Nephron (organoid): ENCODE measurements around the gene LRRC4C.

Source experiments
- H3K27ac Mint-ChIP-seq, 3 experiments: 2 replicates each; pipeline ENCODE4 v1.8.0; 2020; ENCODE audit warnings: mixed read lengths in 3 of 3, mild to moderate bottlenecking in 2 of 3, moderate library complexity in 1 of 3
- H3K27me3 Mint-ChIP-seq: 2 replicates; pipeline ENCODE4 v1.8.0; 2021; ENCODE audit warnings: low read depth, mild to moderate bottlenecking, moderate library complexity, mixed read lengths
- H3K36me3 Mint-ChIP-seq: 2 replicates; pipeline ENCODE4 v1.8.0; 2020; ENCODE audit warnings: low read depth, mixed read lengths
- H3K4me1 Mint-ChIP-seq: 2 replicates; pipeline ENCODE4 v1.8.0; 2020; ENCODE audit warnings: mixed read lengths
- H3K4me3 Mint-ChIP-seq, 3 experiments: 2 replicates each; pipeline ENCODE4 v1.8.0; 2020; ENCODE audit warnings: mild to moderate bottlenecking in 3 of 3, mixed read lengths in 3 of 3, moderate library complexity in 2 of 3
- H3K9me3 Mint-ChIP-seq: 2 replicates; pipeline ENCODE4 v1.8.0; 2020; ENCODE audit warnings: mixed read lengths
- CTCF ChIP-seq, 3 experiments: fragments of 200-600 bp; sonication (generic); IDR thresholded peaks; one replicate each; pipeline ENCODE4 v1.5.0; 2021; ENCODE audit warnings: antibody characterized with exemption in 3 of 3; ENCODE audit not compliant: unreplicated experiment in 3 of 3

Gene LRRC4C

GRCh38 chr11:41383768-41384167 is 75.7 kb downstream of the LRRC4C start:
- H3K36me3 Mint-ChIP-seq = no peaks in the 10 kb centered on the region
- H3K27ac Mint-ChIP-seq = no peak overlapping the region
- H3K27me3 Mint-ChIP-seq = no peaks in the 10 kb centered on the region
- H3K4me3 Mint-ChIP-seq = no peak overlapping the region
- H3K9me3 Mint-ChIP-seq = no peaks in the 10 kb centered on the region
- TF ChIP-seq CTCF (IDR thresholded peaks at IDR 0.05; ENCODE audit: unreplicated experiment in 3 of 3) = no peak
- peaks cover 5% of the 10 kb centered on the region for H3K4me1 Mint-ChIP-seq

- Mint-ChIP-seq H3K4me1 (peaks cover 14% of the 10 kb centered on the region), H3K9me3 (no peaks in the 10 kb centered on the region), H3K27me3 (no peaks in the 10 kb centered on the region), H3K27ac (peak overlapping the region in 1 of 3 experiments; percentile 15), H3K36me3 (no peaks in the 10 kb centered on the region), H3K4me3 (no peak overlapping the region)
- no peak for TF ChIP-seq CTCF (IDR thresholded peaks at IDR 0.05; ENCODE audit: unreplicated experiment in 3 of 3)
Measured at GRCh38 chr11:41382927-41383326, 76.5 kb downstream of the LRRC4C start.

- Mint-ChIP-seq H3K27me3 (no peaks in the 10 kb centered on the region), H3K27ac (peak overlapping the region; percentile 90 to 95 (median 90)), H3K4me3 (no peak overlapping the region), H3K4me1 (peaks cover 16% of the 10 kb centered on the region), H3K36me3 (no peaks in the 10 kb centered on the region), H3K9me3 (no peaks in the 10 kb centered on the region)
- no peak for TF ChIP-seq CTCF (IDR thresholded peaks at IDR 0.05; ENCODE audit: unreplicated experiment in 3 of 3)
Measured at GRCh38 chr11:41379084-41379483, 80.4 kb downstream of the LRRC4C start.

GRCh38 chr11:41377709-41378394 is 81.6 kb downstream of the LRRC4C start:
- Mint-ChIP-seq H3K27ac (peak overlapping the region; percentile 90 to 95 (median 90)), H3K36me3 (no peaks in the 10 kb centered on the region), H3K4me3 (peak overlapping the region in 2 of 3 experiments; percentile 24 to 39), H3K9me3 (no peaks in the 10 kb centered on the region), H3K4me1 (peaks cover 16% of the 10 kb centered on the region), H3K27me3 (no peaks in the 10 kb centered on the region)
- TF ChIP-seq CTCF (IDR thresholded peaks at IDR 0.05; ENCODE audit: unreplicated experiment in 3 of 3) = no peak

- H3K4me3 Mint-ChIP-seq = no peak overlapping the region
- no peak for TF ChIP-seq CTCF (IDR thresholded peaks at IDR 0.05; ENCODE audit: unreplicated experiment in 3 of 3)
- no peaks in the 10 kb centered on the region for H3K27me3 Mint-ChIP-seq
- no peaks in the 10 kb centered on the region for H3K36me3 Mint-ChIP-seq
- H3K9me3 Mint-ChIP-seq = no peaks in the 10 kb centered on the region
- no peaks in the 10 kb centered on the region for H3K4me1 Mint-ChIP-seq
- H3K27ac Mint-ChIP-seq = no peak overlapping the region
Measured at GRCh38 chr11:41351825-41352224, 107.6 kb downstream of the LRRC4C start.

- Mint-ChIP-seq H3K9me3 (peaks cover 3% of the 10 kb centered on the region), H3K27me3 (no peaks in the 10 kb centered on the region), H3K4me1 (no peaks in the 10 kb centered on the region), H3K36me3 (no peaks in the 10 kb centered on the region), H3K4me3 (no peak overlapping the region), H3K27ac (no peak overlapping the region)
- no peak for TF ChIP-seq CTCF (IDR thresholded peaks at IDR 0.05; ENCODE audit: unreplicated experiment in 3 of 3)
Measured at GRCh38 chr11:41346042-41346441, 113.4 kb downstream of the LRRC4C start.
